Osteocyte (in vitro differentiated cells): ENCODE results near the gene HMCN2. TPM values are rescaled to one million over a fixed set of nuclear protein-coding genes. Genes with fewer than 3 reads are reported as not detected.

Experiments used
- DNase-seq: peaks from one replicate; pipeline ENCODE4 v3.0.0; 2021; ENCODE audit warnings: mixed read lengths; ENCODE audit not compliant: unreplicated experiment; ENCODE audit errors: extremely low spot score
- H3K27ac Mint-ChIP-seq: one replicate; pipeline ENCODE4 v1.8.0; 2021; ENCODE audit warnings: mild to moderate bottlenecking, mixed read lengths; ENCODE audit not compliant: unreplicated experiment
- H3K27me3 Mint-ChIP-seq: one replicate; pipeline ENCODE4 v1.8.0; 2021; ENCODE audit warnings: mixed read lengths; ENCODE audit not compliant: unreplicated experiment
- H3K36me3 Mint-ChIP-seq: one replicate; pipeline ENCODE4 v1.8.0; 2021; ENCODE audit warnings: mixed read lengths; ENCODE audit not compliant: unreplicated experiment
- H3K4me1 Mint-ChIP-seq: one replicate; pipeline ENCODE4 v1.8.0; 2021; ENCODE audit warnings: mixed read lengths; ENCODE audit not compliant: unreplicated experiment
- H3K4me3 Mint-ChIP-seq: one replicate; pipeline ENCODE4 v1.8.0; 2021; ENCODE audit warnings: mild to moderate bottlenecking, moderate library complexity, mixed read lengths; ENCODE audit not compliant: unreplicated experiment
- H3K9me3 Mint-ChIP-seq: one replicate; pipeline ENCODE4 v1.8.0; 2021; ENCODE audit warnings: mixed read lengths; ENCODE audit not compliant: unreplicated experiment
- CTCF ChIP-seq: fragments of 200-600 bp; sonication (generic); IDR thresholded peaks from 2 replicates; pipeline ENCODE4 v1.5.0; 2021; ENCODE audit warnings: antibody characterized with exemption, mild to moderate bottlenecking, moderate library complexity
- total RNA-seq: library from RNA; stranded (reverse); gene quantifications from 2 replicates; pipeline ENCODE4 v1.2.1, GENCODE V29; 2021

Gene HMCN2
- total RNA-seq, 1 donor from 2014 or later, result 0.05 TPM

GRCh38 chr9:130290291-130291181 is 25.0 kb downstream of the HMCN2 start:
- H3K4me3 Mint-ChIP-seq, result no peak overlapping the region
- no peak overlapping the region for H3K27ac Mint-ChIP-seq
- no peak for TF ChIP-seq CTCF
- H3K27me3 Mint-ChIP-seq, result peaks cover 73% of the 10 kb centered on the region
- H3K9me3 Mint-ChIP-seq, result no peaks in the 10 kb centered on the region
- no peaks in the 10 kb centered on the region for H3K36me3 Mint-ChIP-seq
- DNase-seq, result no peak
- no peaks in the 10 kb centered on the region for H3K4me1 Mint-ChIP-seq

DNA sequence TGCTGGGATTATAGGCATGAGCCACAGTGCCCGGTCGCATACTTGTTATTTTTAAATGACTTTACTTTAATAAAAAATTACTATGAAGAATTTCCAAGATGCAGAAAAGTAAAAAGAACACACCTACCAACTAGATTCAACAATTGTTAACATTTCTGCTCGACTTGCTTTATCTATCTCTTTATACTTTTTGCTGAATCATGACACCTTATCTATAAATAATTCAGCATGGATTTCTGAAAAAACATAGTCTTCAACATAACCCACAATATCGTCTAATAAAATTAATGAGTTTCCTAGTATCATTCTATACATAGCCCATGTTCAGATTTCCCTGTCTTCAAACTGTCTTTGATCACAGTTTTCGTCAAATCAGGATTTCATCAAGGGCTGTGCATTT is 25.9 kb downstream of the HMCN2 start:
- no peak for TF ChIP-seq CTCF
- DNase-seq, result no peak
- H3K4me3 Mint-ChIP-seq, result no peak overlapping the region
- H3K4me1 Mint-ChIP-seq, result no peaks in the 10 kb centered on the region
- no peak overlapping the region for H3K27ac Mint-ChIP-seq
- no peaks in the 10 kb centered on the region for H3K9me3 Mint-ChIP-seq
- peaks cover 71% of the 10 kb centered on the region for H3K27me3 Mint-ChIP-seq
- no peaks in the 10 kb centered on the region for H3K36me3 Mint-ChIP-seq

DNA sequence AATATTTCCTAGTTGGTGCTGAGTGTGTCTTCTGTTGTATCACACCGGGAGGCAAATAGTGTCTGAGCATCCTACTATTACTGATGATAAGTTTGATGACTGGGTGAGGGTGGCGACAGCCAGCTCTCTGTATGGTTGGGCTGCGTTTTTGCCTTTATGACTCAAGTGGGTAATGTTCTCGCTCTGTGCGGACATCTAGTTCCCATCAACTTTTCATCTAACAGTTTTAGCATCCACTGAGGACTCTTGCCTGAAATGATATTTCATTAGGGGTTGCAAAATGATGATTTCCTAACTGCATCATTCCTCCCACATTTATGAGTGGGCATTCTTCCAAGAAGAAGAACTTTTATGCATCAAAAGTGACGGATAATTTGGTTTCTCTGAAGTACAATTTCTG is 26.5 kb downstream of the HMCN2 start:
- H3K9me3 Mint-ChIP-seq, result no peaks in the 10 kb centered on the region
- DNase-seq, result no peak
- H3K4me3 Mint-ChIP-seq, result no peak overlapping the region
- peaks cover 68% of the 10 kb centered on the region for H3K27me3 Mint-ChIP-seq
- no peaks in the 10 kb centered on the region for H3K4me1 Mint-ChIP-seq
- no peaks in the 10 kb centered on the region for H3K36me3 Mint-ChIP-seq
- no peak overlapping the region for H3K27ac Mint-ChIP-seq
- TF ChIP-seq CTCF, result no peak

- Mint-ChIP-seq H3K36me3 (no peaks in the 10 kb centered on the region), H3K9me3 (no peaks in the 10 kb centered on the region), H3K4me1 (no peaks in the 10 kb centered on the region), H3K27me3 (peaks cover 49% of the 10 kb centered on the region), H3K4me3 (no peak overlapping the region), H3K27ac (no peak overlapping the region)
- TF ChIP-seq CTCF, result no peak
- no peak for DNase-seq
Observed at GRCh38 chr9:130294664-130295063, 29.1 kb downstream of the HMCN2 start.

GRCh38 chr9:130295431-130295830 is 29.9 kb downstream of the HMCN2 start:
- Mint-ChIP-seq H3K36me3 (no peaks in the 10 kb centered on the region), H3K9me3 (no peaks in the 10 kb centered on the region), H3K27me3 (peaks cover 41% of the 10 kb centered on the region), H3K4me1 (no peaks in the 10 kb centered on the region), H3K27ac (no peak overlapping the region), H3K4me3 (no peak overlapping the region)
- no peak for DNase-seq
- TF ChIP-seq CTCF, result no peak
